ENCODE results near the gene MRPL21.

DNA sequence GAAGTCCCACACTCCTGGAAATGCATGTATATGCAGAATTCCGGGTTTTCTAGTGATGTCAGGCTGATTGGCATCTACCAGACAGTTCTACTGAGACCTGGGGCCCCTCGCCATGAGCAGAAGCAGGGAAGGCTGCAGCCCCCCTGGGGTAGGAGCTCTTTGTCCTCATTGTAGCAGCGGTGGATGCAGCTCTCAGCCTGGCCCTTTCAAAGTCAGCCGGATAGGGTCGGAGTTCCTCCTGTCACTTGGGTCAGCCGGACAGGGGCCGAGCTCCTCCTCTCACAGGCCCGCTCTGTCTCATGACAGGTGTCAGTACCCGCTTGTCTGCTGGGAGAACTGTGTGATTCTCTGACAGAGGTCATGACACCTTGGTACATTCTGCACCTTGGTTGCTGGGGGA, 47.1 kb upstream of the MRPL21 start:
- no peak for TF ChIP-seq POLR2A (IDR thresholded peaks at IDR 0.05; ENCODE audit: low read depth, low read length)
- no peak for TF ChIP-seq POLR2AphosphoS5 (IDR thresholded peaks at IDR 0.05; ENCODE audit: low read depth, low read length)

All from GM12892 (cell line).